Right hindlimb (tissue), 1 donor: ENCODE measurements around the gene MRPS27.
A peak's percentile ranks its signal among the peaks of the same experiment; 100 is the strongest.

Experiments
- DNase-seq: peaks from one replicate; pipeline ENCODE4 v3.0.0-alpha.2; 2018

MRPS27 gene

GRCh38 chr5:72225741-72226140 is 94.3 kb downstream of the MRPS27 start:
- DNase-seq, result no peak

- no peak for DNase-seq
These were observed 95.0 kb downstream of the MRPS27 start for GRCh38 chr5:72224946-72225463.

- DNase-seq, result no peak
These were observed 96.7 kb downstream of the MRPS27 start for GRCh38 chr5:72223371-72223770.

GRCh38 chr5:72222521-72222920 is 97.5 kb downstream of the MRPS27 start:
- no peak for DNase-seq

GRCh38 chr5:72221541-72221940 is 98.5 kb downstream of the MRPS27 start:
- no peak for DNase-seq

- no peak for DNase-seq
These were observed 98.9 kb downstream of the MRPS27 start for GRCh38 chr5:72221099-72221498.

- no peak for DNase-seq
These were observed 103.3 kb downstream of the MRPS27 start for GRCh38 chr5:72216756-72217155.

- no peak for DNase-seq
These were observed 105.9 kb downstream of the MRPS27 start for GRCh38 chr5:72214168-72214567.

- no peak for DNase-seq
These were observed 106.6 kb downstream of the MRPS27 start for GRCh38 chr5:72213482-72213881.

- no peak for DNase-seq
These were observed 107.9 kb downstream of the MRPS27 start for GRCh38 chr5:72212171-72212570.

- DNase-seq, result peak; percentile 47
These were observed 109.0 kb downstream of the MRPS27 start for GRCh38 chr5:72210888-72211678.

- DNase-seq, result no peak
These were observed 110.6 kb downstream of the MRPS27 start for GRCh38 chr5:72209147-72210115.

GRCh38 chr5:72208324-72208926 is 111.6 kb downstream of the MRPS27 start:
- DNase-seq, result no peak

- no peak for DNase-seq
These were observed 113.0 kb downstream of the MRPS27 start for GRCh38 chr5:72206994-72207393.

- DNase-seq, result no peak
These were observed 113.9 kb downstream of the MRPS27 start for GRCh38 chr5:72206160-72206559.

GRCh38 chr5:72205431-72206009 is 114.5 kb downstream of the MRPS27 start:
- no peak for DNase-seq

- DNase-seq, result no peak
These were observed 115.1 kb downstream of the MRPS27 start for GRCh38 chr5:72204946-72205345.

GRCh38 chr5:72203251-72203845 is 116.7 kb downstream of the MRPS27 start:
- DNase-seq, result no peak

GRCh38 chr5:72202331-72202825 is 117.7 kb downstream of the MRPS27 start:
- DNase-seq, result no peak

- no peak for DNase-seq
These were observed 120.4 kb downstream of the MRPS27 start for GRCh38 chr5:72199681-72200080.

- no peak for DNase-seq
These were observed 122.6 kb downstream of the MRPS27 start for GRCh38 chr5:72197393-72197792.

GRCh38 chr5:72195581-72195980 is 124.5 kb downstream of the MRPS27 start:
- DNase-seq, result no peak
